ENCODE data around the gene GRAMD1A.
"Not testable (repeated sequence)": the region's sequence is repeated elsewhere in the genome, so short reads cannot be mapped to it uniquely, and the experiment has no call there.

GRAMD1A gene

DNA sequence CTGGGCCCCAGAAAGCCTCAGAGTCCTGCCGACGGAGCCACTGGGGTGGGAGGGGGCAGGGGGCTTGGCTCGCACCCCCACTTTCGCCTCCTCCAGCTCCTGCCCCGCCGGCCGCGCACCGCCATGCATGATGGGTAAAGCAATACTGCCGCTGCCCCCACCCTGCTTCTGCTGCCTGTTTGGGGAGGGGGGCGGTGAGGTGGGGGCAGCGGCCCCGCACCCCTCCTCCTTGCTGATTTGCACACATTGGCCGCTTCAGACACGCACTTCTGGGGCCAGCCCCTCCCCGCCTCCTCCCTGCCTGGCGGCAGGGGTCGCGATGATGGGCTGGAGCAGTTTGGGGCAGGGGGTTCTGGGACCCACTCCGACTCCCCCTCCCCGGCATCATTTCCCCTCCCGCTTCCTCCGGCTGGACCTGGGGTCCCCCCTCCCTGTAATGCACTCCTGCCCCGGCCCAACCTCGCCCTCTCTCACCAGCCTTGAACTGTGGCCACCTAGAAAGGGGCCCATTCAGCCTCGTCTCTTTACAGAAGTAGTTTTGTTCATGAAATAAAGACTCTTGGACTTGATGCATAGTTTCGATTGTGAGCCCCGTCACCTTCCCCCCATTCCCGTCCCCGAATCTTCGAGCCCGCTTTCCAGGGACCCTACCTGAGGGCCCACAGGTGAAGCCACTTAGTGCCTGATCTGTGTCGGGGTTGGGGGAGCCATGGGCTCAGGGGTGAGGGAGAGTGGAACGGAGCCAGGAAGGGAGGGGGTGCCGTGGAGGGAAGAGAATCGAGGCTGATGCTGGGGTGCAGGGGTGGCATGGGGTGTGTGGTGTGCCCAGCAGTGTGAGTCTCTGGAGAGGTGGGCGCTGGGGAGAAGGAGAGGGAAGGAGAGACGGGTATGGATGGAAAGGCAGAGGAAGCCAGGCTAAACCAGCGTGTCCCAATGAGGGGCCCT, 40.0 kb downstream of the GRAMD1A start:
- peak overlapping the region; percentile 61 for H3K9ac ChIP-seq (ENCODE audit: low read depth, low read length)
- H3K36me3 ChIP-seq (ENCODE audit: insufficient read depth, low read length): no peaks in the 10 kb centered on the region
- peaks cover 10% of the 10 kb centered on the region for H3K4me1 ChIP-seq (ENCODE audit: insufficient read depth, low read length)
- no peaks in the 10 kb centered on the region for H3K9me3 ChIP-seq (ENCODE audit: control insufficient read depth, insufficient read depth, low read length)

- no peaks in the 10 kb centered on the region for H3K9me3 ChIP-seq (ENCODE audit: control insufficient read depth, insufficient read depth, low read length)
- peak overlapping the region; percentile 61 for H3K9ac ChIP-seq (ENCODE audit: low read depth, low read length)
- peaks cover 18% of the 10 kb centered on the region for H3K4me1 ChIP-seq (ENCODE audit: insufficient read depth, low read length)
- no peaks in the 10 kb centered on the region for H3K36me3 ChIP-seq (ENCODE audit: insufficient read depth, low read length)
These were observed 40.9 kb downstream of the GRAMD1A start for GRCh38 chr19:35040826-35041547.

DNA sequence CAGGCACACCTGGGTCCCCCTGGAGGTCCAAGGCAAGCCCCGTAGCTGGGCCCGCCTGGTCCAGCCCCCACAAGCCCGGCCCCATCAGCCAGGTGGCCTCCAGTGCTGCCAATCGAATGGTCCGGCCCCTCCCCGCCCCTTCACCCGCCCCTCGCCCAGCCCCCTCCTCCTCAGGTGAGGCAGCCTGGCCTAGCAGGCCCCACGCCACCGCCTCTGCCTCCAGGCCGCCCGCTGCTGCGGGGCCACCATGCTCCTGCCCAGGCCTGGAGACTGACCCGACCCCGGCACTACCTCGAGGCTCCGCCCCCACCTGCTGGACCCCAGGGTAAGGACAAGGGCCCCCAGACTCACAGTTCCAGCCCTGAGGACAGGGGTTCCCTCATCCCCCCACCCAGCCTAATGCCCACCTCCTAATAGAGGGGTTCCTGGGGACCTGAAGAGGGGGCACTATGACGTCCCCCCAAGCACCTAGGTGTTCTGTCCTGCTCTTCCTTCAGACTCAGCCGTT, 41.5 kb downstream of the GRAMD1A start, which contains the start of gene HPN:
Gene HPN, plus strand, starts transcription at position 174 of the 508 bp plus-strand sequence. CDS start 786 bp downstream, outside the sequence.
- peaks cover 18% of the 10 kb centered on the region for H3K4me1 ChIP-seq (ENCODE audit: insufficient read depth, low read length)
- no peaks in the 10 kb centered on the region for H3K9me3 ChIP-seq (ENCODE audit: control insufficient read depth, insufficient read depth, low read length)
- peak within 1 kb of the TSS; percentile 61 for H3K9ac ChIP-seq (ENCODE audit: low read depth, low read length)
- no peaks in the 10 kb centered on the region for H3K36me3 ChIP-seq (ENCODE audit: insufficient read depth, low read length)

GRCh38 chr19:35042056-35042730, 42.1 kb downstream of the GRAMD1A start:
- Histone ChIP-seq H3K36me3 (ENCODE audit: insufficient read depth, low read length) (no peaks in the 10 kb centered on the region), H3K4me1 (ENCODE audit: insufficient read depth, low read length) (peaks cover 18% of the 10 kb centered on the region), H3K9me3 (ENCODE audit: control insufficient read depth, insufficient read depth, low read length) (no peaks in the 10 kb centered on the region), H3K9ac (ENCODE audit: low read depth, low read length) (peak overlapping the region; percentile 61)

DNA sequence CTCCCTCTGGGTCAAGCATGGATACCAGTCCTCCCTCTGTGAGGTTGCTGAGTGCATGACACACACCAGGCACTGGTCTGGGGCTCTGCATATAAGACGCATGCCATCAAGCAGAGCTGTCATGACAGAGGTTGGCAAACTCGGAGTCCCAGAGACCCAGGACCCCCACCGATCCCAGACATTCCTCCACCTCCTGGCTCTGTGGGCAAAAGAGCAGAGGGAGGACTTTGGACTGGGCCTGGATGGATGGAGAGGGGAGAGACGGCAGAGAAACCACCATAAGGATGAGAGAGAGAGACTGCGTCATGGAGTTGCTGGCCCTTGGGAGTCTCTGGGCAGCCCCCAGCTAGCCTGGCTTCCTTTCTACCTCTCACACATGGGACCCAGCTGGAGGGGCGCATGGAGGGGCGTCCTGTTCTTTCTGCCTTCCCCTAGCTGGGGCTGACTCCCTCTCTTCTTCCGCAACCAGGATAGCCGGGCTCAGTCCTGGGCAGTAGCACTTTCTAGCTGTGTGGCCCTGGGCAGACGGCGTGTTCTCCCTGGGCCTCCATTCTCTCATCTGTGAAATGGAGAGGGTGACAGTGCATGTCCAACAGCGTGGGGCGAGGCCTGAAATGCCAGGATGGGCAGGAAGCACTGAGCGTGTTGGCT, 43.0 kb downstream of the GRAMD1A start:
- no peak overlapping the region for H3K9ac ChIP-seq (ENCODE audit: low read depth, low read length)
- peaks cover 18% of the 10 kb centered on the region for H3K4me1 ChIP-seq (ENCODE audit: insufficient read depth, low read length)
- no peaks in the 10 kb centered on the region for H3K9me3 ChIP-seq (ENCODE audit: control insufficient read depth, insufficient read depth, low read length)
- H3K36me3 ChIP-seq (ENCODE audit: insufficient read depth, low read length): no peaks in the 10 kb centered on the region

- Histone ChIP-seq H3K4me1 (ENCODE audit: insufficient read depth, low read length) (peaks cover 21% of the 10 kb centered on the region), H3K9ac (ENCODE audit: low read depth, low read length) (no peak overlapping the region), H3K9me3 (ENCODE audit: control insufficient read depth, insufficient read depth, low read length) (no peaks in the 10 kb centered on the region), H3K36me3 (ENCODE audit: insufficient read depth, low read length) (no peaks in the 10 kb centered on the region)
These were observed 43.8 kb downstream of the GRAMD1A start for GRCh38 chr19:35043906-35044305.

DNA sequence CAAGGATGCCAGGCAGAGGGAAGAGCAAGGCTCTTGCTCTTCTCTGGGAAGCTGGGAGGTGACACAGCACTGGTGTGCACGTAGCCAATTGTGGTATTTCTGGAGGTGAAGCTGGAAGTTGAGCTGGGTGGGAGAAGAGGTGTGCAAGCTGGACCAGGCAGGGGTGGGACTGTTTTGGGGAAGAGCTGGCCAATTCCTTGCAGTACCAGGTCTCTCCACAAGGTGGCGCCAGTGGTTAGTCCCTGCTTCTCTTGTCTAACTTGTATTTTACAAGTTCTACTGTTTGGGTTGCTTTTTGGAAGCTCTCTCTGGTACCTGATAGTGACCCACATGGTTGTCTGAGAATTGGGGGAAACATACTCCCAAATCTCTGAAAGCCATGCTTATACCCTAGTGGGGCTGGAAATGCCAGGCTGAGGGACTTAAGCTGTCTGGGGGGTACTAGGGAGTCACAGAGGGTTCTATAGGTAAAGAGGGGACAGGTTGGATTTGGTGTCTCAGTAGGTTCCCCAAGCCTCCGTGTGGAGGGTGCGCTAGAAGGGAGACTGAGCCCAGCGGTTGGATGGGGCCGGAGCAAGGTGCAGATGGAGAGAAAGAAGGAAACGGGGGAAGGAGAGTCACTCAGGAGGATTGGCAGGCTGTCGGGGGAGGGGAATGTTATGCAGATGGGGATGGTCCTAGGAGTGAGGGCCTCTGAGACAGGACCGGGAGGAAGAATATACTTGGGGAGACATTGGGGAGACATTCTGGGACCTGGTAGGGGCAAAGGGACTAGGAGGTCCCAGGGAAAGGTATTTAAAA, 44.4 kb downstream of the GRAMD1A start:
- Histone ChIP-seq H3K36me3 (ENCODE audit: insufficient read depth, low read length) (no peaks in the 10 kb centered on the region), H3K4me1 (ENCODE audit: insufficient read depth, low read length) (peaks cover 24% of the 10 kb centered on the region), H3K9ac (ENCODE audit: low read depth, low read length) (no peak overlapping the region), H3K9me3 (ENCODE audit: control insufficient read depth, insufficient read depth, low read length) (no peaks in the 10 kb centered on the region)

DNA sequence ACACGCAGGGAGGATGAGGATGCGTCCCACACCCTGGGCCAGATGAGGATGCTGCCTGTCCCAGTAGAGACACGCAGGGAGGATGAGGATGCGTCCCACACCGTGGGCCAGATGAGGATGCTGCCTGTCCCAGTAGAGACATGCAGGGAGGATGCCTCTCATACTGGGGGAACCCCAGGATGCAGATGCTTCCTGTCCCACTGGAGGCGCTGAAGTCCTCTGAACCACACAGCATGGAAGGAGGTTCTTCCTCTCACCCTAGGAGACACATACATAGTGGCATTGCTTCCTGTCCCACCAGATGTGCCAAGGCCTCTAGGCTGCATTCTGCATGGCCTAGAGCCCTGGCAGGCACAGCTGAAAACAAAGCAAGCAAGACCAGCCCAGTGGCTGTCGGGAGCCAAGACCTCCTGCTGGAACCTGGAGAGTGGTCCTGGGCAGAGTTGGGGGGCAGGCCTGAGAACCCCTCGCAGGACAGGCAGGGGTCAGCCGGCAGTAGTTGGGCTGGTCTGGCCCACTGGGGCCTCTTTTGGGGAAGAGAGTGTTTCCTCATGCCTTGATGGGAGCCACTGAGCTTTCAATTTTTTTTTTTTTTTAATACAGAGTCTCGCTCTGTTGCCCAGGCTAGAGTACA, 45.7 kb downstream of the GRAMD1A start:
- Histone ChIP-seq H3K9me3 (ENCODE audit: control insufficient read depth, insufficient read depth, low read length) (no peaks in the 10 kb centered on the region), H3K36me3 (ENCODE audit: insufficient read depth, low read length) (no peaks in the 10 kb centered on the region), H3K4me1 (ENCODE audit: insufficient read depth, low read length) (peaks cover 24% of the 10 kb centered on the region), H3K9ac (ENCODE audit: low read depth, low read length) (no peak overlapping the region)

GRCh38 chr19:35046461-35046860, 46.3 kb downstream of the GRAMD1A start:
- Histone ChIP-seq H3K9me3 (ENCODE audit: control insufficient read depth, insufficient read depth, low read length) (no peaks in the 10 kb centered on the region), H3K9ac (ENCODE audit: low read depth, low read length) (no peak overlapping the region), H3K4me1 (ENCODE audit: insufficient read depth, low read length) (peaks cover 24% of the 10 kb centered on the region), H3K36me3 (ENCODE audit: insufficient read depth, low read length) (no peaks in the 10 kb centered on the region)

DNA sequence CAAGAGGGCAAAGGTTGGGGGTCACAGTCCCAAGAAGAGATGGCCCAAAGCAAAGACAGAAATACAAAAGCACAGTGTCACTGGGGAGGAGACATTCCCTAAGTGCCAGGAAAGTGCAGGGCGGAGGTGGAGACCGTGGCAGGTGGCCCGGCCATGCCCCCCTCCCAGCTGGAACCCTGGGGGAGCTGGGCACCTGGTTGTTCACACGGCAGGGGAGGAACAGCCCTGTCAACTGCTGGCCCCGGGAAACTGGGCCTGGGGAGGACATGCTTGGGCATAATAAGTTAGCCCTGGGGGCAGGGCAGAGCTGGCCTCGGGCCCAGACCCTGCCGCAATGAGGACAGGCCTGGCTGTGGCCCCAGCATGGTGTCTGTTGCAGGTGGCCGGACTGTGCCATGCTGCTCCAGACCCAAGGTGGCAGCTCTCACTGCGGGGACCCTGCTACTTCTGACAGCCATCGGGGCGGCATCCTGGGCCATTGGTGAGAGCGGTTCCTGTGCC, 48.8 kb downstream of the GRAMD1A start:
- Histone ChIP-seq H3K4me1 (ENCODE audit: insufficient read depth, low read length) (peaks cover 25% of the 10 kb centered on the region), H3K9ac (ENCODE audit: low read depth, low read length) (no peak overlapping the region), H3K9me3 (ENCODE audit: control insufficient read depth, insufficient read depth, low read length) (no peaks in the 10 kb centered on the region), H3K36me3 (ENCODE audit: insufficient read depth, low read length) (no peaks in the 10 kb centered on the region)

DNA sequence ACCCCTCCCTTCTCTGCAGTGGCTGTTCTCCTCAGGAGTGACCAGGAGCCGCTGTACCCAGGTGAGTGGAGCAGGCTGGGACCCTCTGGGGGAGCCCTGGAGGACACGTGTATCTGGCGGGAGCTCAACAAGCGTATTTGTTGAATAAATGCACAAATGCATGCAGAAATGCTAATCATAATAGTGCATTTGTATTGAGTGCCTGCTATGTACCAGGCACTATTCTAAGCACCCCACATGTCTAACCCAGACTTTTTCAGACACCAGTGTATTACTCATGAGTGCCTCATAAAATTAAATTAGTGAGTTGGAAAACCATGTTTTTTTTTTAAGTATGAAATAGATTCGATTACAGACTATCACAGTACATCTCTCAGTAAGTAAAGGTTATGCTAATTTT, 49.3 kb downstream of the GRAMD1A start:
- no peaks in the 10 kb centered on the region for H3K9me3 ChIP-seq (ENCODE audit: control insufficient read depth, insufficient read depth, low read length)
- no peaks in the 10 kb centered on the region for H3K36me3 ChIP-seq (ENCODE audit: insufficient read depth, low read length)
- H3K9ac ChIP-seq (ENCODE audit: low read depth, low read length): no peak overlapping the region
- H3K4me1 ChIP-seq (ENCODE audit: insufficient read depth, low read length): peaks cover 24% of the 10 kb centered on the region

GRCh38 chr19:35050662-35051061, 50.5 kb downstream of the GRAMD1A start:
- H3K36me3 ChIP-seq (ENCODE audit: insufficient read depth, low read length); H3K9ac ChIP-seq (ENCODE audit: low read depth, low read length); H3K9me3 ChIP-seq (ENCODE audit: control insufficient read depth, insufficient read depth, low read length): not testable (repeated sequence)
- H3K4me1 ChIP-seq (ENCODE audit: insufficient read depth, low read length): peaks cover 12% of the 10 kb centered on the region

DNA sequence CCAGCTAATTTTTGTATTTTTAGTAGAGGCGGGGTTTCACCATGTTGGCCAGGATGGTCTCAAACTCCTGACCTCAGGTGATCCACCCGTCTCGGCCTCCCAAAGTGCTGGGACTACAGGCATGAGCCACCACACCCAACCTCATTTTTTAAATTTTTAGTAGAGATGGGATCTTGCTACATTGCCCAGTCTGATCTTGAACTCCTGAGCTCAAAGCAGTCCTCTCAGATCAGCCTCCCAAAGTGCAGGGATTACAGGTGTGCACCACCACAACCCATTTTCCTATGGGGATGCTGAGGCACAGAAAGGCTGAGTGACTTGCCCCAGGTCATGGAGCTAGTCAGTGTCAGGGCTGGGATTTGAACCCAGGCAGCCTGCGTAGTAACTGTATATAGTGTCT, 51.1 kb downstream of the GRAMD1A start:
- H3K36me3 ChIP-seq (ENCODE audit: insufficient read depth, low read length); H3K9ac ChIP-seq (ENCODE audit: low read depth, low read length); H3K9me3 ChIP-seq (ENCODE audit: control insufficient read depth, insufficient read depth, low read length): not testable (repeated sequence)
- peaks cover 11% of the 10 kb centered on the region for H3K4me1 ChIP-seq (ENCODE audit: insufficient read depth, low read length)

Measured in ES-I3 (cell line).